ENCODE data around the gene GTF3C2. TPM values are rescaled to one million over a fixed set of nuclear protein-coding genes. Genes with fewer than 3 reads are reported as not detected.

Gene GTF3C2
- total RNA-seq, 1 donor from 2014 or later, result 57.4 TPM

DNA sequence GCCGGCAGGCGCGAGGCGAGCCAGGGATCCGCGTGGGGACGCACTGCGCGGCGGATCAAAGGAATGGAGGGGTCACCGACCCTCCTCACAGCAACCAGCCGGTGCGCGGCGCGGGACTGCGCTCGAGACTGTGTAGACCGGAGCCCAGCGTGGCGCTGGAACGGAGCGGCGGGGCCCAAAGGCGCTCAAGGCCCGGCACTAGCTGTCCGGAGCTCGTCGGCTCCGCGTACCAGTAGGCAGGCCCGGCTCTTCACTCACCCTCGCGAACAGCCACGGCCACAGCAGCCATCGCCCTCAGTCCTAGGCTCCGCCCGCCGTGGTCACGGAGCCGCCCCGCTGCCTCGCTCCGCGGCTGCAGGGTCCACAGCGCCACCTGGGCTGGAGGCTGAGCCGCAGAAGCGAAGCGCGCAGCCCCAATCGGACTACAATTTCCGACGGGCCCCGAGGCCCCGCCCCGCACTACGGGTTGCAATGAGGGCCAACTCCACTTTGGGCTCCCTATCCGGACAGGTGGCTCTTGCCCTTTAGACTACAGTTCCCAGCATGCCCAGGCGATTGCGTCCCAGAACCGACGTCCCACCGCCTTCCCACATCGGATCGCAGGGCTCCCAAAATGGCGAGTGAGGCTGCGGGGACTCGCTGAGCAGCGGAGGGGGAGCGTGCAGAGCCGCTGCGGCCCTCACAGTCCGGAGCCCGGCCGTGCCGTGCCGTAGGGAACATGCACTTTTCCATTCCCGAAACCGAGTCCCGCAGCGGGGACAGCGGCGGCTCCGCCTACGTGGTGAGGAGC lies 13.7 kb upstream of the GTF3C2 start, which contains the start of the genes EIF2B4 and SNX17:
Gene EIF2B4 (minus strand): TSS at position 313 of the 790 bp plus-strand sequence. CDS start 24 bp downstream, at position 289.
Gene SNX17 (plus strand): TSS at position 591 of the 790 bp plus-strand sequence. CDS start 128 bp downstream, at position 719.
- DNase-seq (ENCODE audit: extremely low spot score, unreplicated experiment), result peak; percentile 100
- Mint-ChIP-seq H3K36me3 (ENCODE audit: unreplicated experiment) (peaks cover 30% of the 10 kb centered on the region), H3K27me3 (ENCODE audit: unreplicated experiment) (no peaks in the 10 kb centered on the region), H3K4me1 (ENCODE audit: unreplicated experiment) (peaks cover 26% of the 10 kb centered on the region), H3K9me3 (ENCODE audit: unreplicated experiment) (no peaks in the 10 kb centered on the region), H3K4me3 (ENCODE audit: unreplicated experiment) (peak within 1 kb of the TSS; percentile 98), H3K27ac (ENCODE audit: unreplicated experiment) (peak within 1 kb of the TSS; percentile 96)
- TF ChIP-seq, protein P1, sequence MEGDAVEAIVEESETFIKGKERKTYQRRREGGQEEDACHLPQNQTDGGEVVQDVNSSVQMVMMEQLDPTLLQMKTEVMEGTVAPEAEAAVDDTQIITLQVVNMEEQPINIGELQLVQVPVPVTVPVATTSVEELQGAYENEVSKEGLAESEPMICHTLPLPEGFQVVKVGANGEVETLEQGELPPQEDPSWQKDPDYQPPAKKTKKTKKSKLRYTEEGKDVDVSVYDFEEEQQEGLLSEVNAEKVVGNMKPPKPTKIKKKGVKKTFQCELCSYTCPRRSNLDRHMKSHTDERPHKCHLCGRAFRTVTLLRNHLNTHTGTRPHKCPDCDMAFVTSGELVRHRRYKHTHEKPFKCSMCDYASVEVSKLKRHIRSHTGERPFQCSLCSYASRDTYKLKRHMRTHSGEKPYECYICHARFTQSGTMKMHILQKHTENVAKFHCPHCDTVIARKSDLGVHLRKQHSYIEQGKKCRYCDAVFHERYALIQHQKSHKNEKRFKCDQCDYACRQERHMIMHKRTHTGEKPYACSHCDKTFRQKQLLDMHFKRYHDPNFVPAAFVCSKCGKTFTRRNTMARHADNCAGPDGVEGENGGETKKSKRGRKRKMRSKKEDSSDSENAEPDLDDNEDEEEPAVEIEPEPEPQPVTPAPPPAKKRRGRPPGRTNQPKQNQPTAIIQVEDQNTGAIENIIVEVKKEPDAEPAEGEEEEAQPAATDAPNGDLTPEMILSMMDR (IDR thresholded peaks at IDR 0.05), result peak; percentile 89

DNA sequence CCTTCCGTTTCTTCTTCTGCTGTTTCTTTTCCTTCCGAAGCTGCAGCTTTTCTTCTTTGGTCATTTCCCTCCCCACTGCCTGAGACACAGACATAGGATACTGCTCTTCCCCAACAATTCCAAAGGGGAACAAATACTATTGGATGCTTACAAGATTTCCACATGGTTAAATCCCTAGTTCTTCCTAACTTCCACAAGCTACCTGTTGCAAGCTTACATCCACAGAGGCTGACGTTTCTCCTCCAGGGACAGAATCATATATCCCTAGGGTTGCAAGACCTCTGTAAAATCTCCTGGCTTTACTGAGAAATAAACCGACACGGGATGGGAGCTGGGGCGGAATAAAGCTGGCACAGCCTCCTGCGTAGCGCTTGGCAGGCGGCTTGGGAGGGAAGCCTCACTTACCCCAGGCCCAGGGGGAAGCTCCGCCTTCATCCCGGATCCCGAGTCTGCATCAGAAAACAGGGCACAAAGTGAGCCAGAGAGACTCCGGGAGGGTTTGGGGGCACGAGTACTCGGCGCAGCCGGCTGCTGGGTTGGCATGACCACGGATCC lies 13.0 kb upstream of the GTF3C2 start:
- Mint-ChIP-seq H3K27me3 (ENCODE audit: unreplicated experiment) (no peaks in the 10 kb centered on the region), H3K4me1 (ENCODE audit: unreplicated experiment) (peaks cover 26% of the 10 kb centered on the region), H3K4me3 (ENCODE audit: unreplicated experiment) (peak overlapping the region; percentile 98), H3K9me3 (ENCODE audit: unreplicated experiment) (no peaks in the 10 kb centered on the region), H3K27ac (ENCODE audit: unreplicated experiment) (peak overlapping the region; percentile 96), H3K36me3 (ENCODE audit: unreplicated experiment) (peaks cover 29% of the 10 kb centered on the region)
- no peak for DNase-seq (ENCODE audit: extremely low spot score, unreplicated experiment)
- TF ChIP-seq, protein P1 (IDR thresholded peaks at IDR 0.05), result no peak

DNA sequence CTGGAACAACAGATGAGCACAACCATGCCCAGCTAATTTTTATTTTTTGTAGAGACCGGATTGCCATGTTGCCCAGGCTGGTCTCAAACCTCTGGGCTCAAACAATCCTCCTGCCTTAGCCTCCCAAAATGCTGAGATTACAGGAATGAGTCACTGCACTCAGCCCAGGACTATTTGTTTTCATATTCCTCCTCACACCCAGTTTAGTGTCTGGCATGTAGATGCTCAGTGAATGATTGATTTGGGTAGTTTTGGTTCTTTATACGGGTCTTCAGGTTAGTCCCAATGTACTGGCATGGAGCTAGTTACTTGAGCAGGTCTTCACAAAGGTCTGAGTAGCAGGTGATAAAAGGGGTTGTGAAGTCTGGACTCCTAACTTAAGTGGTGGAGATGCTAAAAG lies 7.4 kb upstream of the GTF3C2 start:
- DNase-seq (ENCODE audit: extremely low spot score, unreplicated experiment), result no peak
- Mint-ChIP-seq H3K36me3 (ENCODE audit: unreplicated experiment) (peaks cover 22% of the 10 kb centered on the region), H3K27me3 (ENCODE audit: unreplicated experiment) (no peaks in the 10 kb centered on the region), H3K4me3 (ENCODE audit: unreplicated experiment) (no peak overlapping the region), H3K4me1 (ENCODE audit: unreplicated experiment) (peaks cover 4% of the 10 kb centered on the region), H3K27ac (ENCODE audit: unreplicated experiment) (no peak overlapping the region), H3K9me3 (ENCODE audit: unreplicated experiment) (no peaks in the 10 kb centered on the region)
- TF ChIP-seq, protein P1 (IDR thresholded peaks at IDR 0.05), result no peak

DNA sequence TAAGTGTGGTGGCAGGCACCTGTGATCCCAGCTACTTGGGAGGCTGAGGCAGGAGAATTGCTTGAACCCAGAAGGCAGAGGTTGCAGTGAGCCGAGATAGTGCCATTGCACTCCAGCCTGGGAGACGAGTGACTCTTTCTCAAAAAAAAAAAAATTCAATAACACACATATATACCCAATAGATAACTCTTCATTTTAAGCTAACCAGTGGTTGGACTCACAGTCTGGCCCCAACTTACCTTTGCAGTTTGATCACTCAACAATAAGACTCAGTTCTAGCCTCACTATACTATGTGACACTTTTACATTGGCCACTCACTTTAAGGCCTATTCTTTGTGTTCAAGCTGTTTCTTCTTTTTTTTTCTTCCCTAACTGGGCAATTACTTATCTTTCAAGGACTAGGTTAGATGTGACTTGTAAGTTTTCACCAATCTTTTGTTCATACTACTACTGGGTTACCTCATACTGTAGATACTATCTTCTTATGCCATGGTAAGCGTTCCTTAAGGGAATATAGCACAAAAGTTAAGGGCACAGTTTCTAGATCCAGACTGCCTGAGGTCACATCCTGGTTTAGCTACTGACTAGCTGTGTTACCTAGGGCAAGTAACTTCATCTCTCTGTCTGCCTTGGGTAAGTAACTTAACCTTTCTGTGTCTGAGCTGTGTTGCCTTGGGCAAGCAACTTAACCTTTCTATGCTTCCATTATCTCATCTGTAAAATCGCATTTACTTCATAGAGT lies 6.3 kb upstream of the GTF3C2 start:
- Mint-ChIP-seq H3K4me1 (ENCODE audit: unreplicated experiment) (peaks cover 8% of the 10 kb centered on the region), H3K9me3 (ENCODE audit: unreplicated experiment) (no peaks in the 10 kb centered on the region), H3K27ac (ENCODE audit: unreplicated experiment) (peak overlapping the region; percentile 24), H3K27me3 (ENCODE audit: unreplicated experiment) (no peaks in the 10 kb centered on the region), H3K36me3 (ENCODE audit: unreplicated experiment) (peaks cover 22% of the 10 kb centered on the region), H3K4me3 (ENCODE audit: unreplicated experiment) (no peak overlapping the region)
- TF ChIP-seq, protein P1 (IDR thresholded peaks at IDR 0.05), result no peak
- no peak for DNase-seq (ENCODE audit: extremely low spot score, unreplicated experiment)

DNA sequence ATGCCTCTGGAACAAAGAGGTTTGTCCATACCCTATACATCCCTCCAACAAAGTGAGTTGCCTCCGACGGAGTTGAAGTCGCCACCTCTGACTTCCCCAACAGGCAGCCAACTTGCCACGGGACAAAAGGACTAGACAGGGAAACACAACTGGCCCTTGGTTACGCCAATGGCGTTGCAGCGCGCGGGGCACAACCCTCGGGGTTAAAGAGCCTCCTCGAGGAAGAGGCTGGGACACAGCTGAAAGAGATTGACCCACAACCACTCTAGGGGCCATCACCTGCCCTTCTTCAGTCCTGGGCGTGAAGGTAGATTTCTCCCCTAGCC lies 545 bp downstream of the GTF3C2 start:
- Mint-ChIP-seq H3K36me3 (ENCODE audit: unreplicated experiment) (peaks cover 3% of the 10 kb centered on the region), H3K27me3 (ENCODE audit: unreplicated experiment) (no peaks in the 10 kb centered on the region), H3K27ac (ENCODE audit: unreplicated experiment) (peak overlapping the region; percentile 100), H3K9me3 (ENCODE audit: unreplicated experiment) (no peaks in the 10 kb centered on the region), H3K4me1 (ENCODE audit: unreplicated experiment) (peaks cover 37% of the 10 kb centered on the region), H3K4me3 (ENCODE audit: unreplicated experiment) (peak overlapping the region; percentile 99)
- no peak for DNase-seq (ENCODE audit: extremely low spot score, unreplicated experiment)
- TF ChIP-seq, protein P1 (IDR thresholded peaks at IDR 0.05), result no peak

All from osteocyte (in vitro differentiated cells).